Mesendoderm (in vitro differentiated cells): Measurements from ENCODE around the gene CD82. TPM values are rescaled to one million over a fixed set of nuclear protein-coding genes. Genes with fewer than 3 reads are reported as not detected.
A peak's percentile ranks its signal among the peaks of the same experiment; 100 is the strongest.

Experiments
- DNase-seq: peaks from one replicate; pipeline ENCODE4 v3.0.0; 2013
- H2AK5ac ChIP-seq: 2 replicates; pipeline ENCODE4 v1.6.1; 2013; ENCODE audit warnings: low read length, inconsistent platforms
- H2BK120ac ChIP-seq: 2 replicates; pipeline ENCODE4 v1.6.1; 2013; ENCODE audit warnings: low read depth, mild to moderate bottlenecking, low read length, moderate library complexity, mixed read lengths
- H2BK15ac ChIP-seq: replicated peaks from 2 replicates; pipeline ENCODE4 v1.6.1; 2013; ENCODE audit warnings: low read depth, mild to moderate bottlenecking, moderate library complexity
- H2BK5ac ChIP-seq: 2 replicates; pipeline ENCODE4 v1.6.1; 2013; ENCODE audit warnings: low read length, inconsistent platforms
- H3K18ac ChIP-seq: 2 replicates; pipeline ENCODE4 v1.6.1; 2013; ENCODE audit warnings: mild to moderate bottlenecking, low read length, mixed read lengths
- H3K23ac ChIP-seq: one replicate; pipeline ENCODE4 v1.6.1; 2013; ENCODE audit warnings: low read length
- H3K27ac ChIP-seq: 2 replicates; pipeline ENCODE4 v1.5.1; 2013; ENCODE audit warnings: low read depth, mild to moderate bottlenecking, inconsistent platforms, low read length, moderate library complexity
- H3K27me3 ChIP-seq: 2 replicates; pipeline ENCODE4 v1.6.1; 2013; ENCODE audit warnings: low read length, control low read depth, mild to moderate bottlenecking, inconsistent platforms; ENCODE audit not compliant: insufficient read depth, poor library complexity
- H3K36me3 ChIP-seq: 2 replicates; pipeline ENCODE4 v1.6.1; 2013; ENCODE audit warnings: low read length, inconsistent platforms; ENCODE audit not compliant: control insufficient read depth, insufficient read depth
- H3K4ac ChIP-seq: one replicate; pipeline ENCODE4 v1.6.1; 2013; ENCODE audit warnings: low read depth, mild to moderate bottlenecking, low read length, moderate library complexity
- H3K4me1 ChIP-seq: 2 replicates; pipeline ENCODE4 v1.6.1; 2013; ENCODE audit warnings: low read depth, low read length, inconsistent platforms; ENCODE audit not compliant: control insufficient read depth
- H3K4me2 ChIP-seq: 2 replicates; pipeline ENCODE4 v1.6.1; 2013; ENCODE audit warnings: low read length
- H3K4me3 ChIP-seq: 2 replicates; pipeline ENCODE4 v1.5.1; 2013; ENCODE audit warnings: mild to moderate bottlenecking, low read length
- H3K56ac ChIP-seq: one replicate; pipeline ENCODE4 v1.6.1; 2013; ENCODE audit warnings: low read length
- H3K79me1 ChIP-seq: 2 replicates; pipeline ENCODE4 v1.6.1; 2013; ENCODE audit warnings: low read length, inconsistent platforms
- H3K79me2 ChIP-seq: 2 replicates; pipeline ENCODE4 v1.6.1; 2013; ENCODE audit warnings: mild to moderate bottlenecking, low read length; ENCODE audit not compliant: control insufficient read depth, insufficient read depth
- H3K9ac ChIP-seq: 2 replicates; pipeline ENCODE4 v1.6.1; 2013; ENCODE audit warnings: low read length, inconsistent platforms
- H4K5ac ChIP-seq: one replicate; pipeline ENCODE4 v1.6.1; 2013; ENCODE audit warnings: low read length
- H4K8ac ChIP-seq: one replicate; pipeline ENCODE4 v1.6.1; 2013; ENCODE audit warnings: low read depth, mild to moderate bottlenecking, control low read depth, low read length, moderate library complexity
- WGBS: extraction: QIAGEN DNeasy Blood & Tissue Kit; methylation state at CpG from one replicate; pipeline ENCODE4 v1.1.7; 2013; ENCODE audit warnings: low lambda C conversion rate, missing lambda C conversion rate; ENCODE audit not compliant: insufficient coverage; ENCODE audit errors: extremely low coverage; 5-methylcytosine and 5-hydroxymethylcytosine counted together
- polyA plus RNA-seq, 2 experiments: library from polyadenylated mRNA; stranded (reverse); fragments of 200-250 nt; gene quantifications; one replicate each; pipeline ENCODE4 v1.2.3, GENCODE V29; 2013

Gene CD82
- polyA plus RNA-seq (2013, experiment 1 of 2): 0.81 TPM
- 0.91 TPM for polyA plus RNA-seq (2013, experiment 2 of 2)

GRCh38 chr11:44565211-44565952 lies at the start of gene CD82:
Gene CD82, plus strand, starts transcription at chr11:44565663. Its CDS starts 29,000 bp downstream, at chr11:44594663.
- no peak within 1 kb of the TSS for H3K27ac ChIP-seq
- H3K4me2 ChIP-seq: peak within 1 kb of the TSS; percentile 95
- H3K4ac ChIP-seq: no peak within 1 kb of the TSS
- H3K4me3 ChIP-seq: peak within 1 kb of the TSS; percentile 26
- peaks cover 3% of the 10 kb centered on the region for H3K4me1 ChIP-seq
- no peak within 1 kb of the TSS for H2BK120ac ChIP-seq
- H2BK5ac ChIP-seq: no peak within 1 kb of the TSS
- peak; percentile 99 for DNase-seq
- H4K8ac ChIP-seq: no peak within 1 kb of the TSS
- H3K18ac ChIP-seq: peak within 1 kb of the TSS; percentile 55
- no peaks in the 10 kb centered on the region for H3K36me3 ChIP-seq
- H3K56ac ChIP-seq: peak within 1 kb of the TSS; percentile 76
- no peak within 1 kb of the TSS for H4K5ac ChIP-seq
- H2BK15ac ChIP-seq: no peak within 1 kb of the TSS
- no CpG with 5 or more reads among the region's 64 CpGs for WGBS
- H3K79me1 ChIP-seq: no peaks in the 10 kb centered on the region
- no peak within 1 kb of the TSS for H2AK5ac ChIP-seq
- H3K23ac ChIP-seq: no peak within 1 kb of the TSS
- H3K9ac ChIP-seq: peak within 1 kb of the TSS; percentile 67
- no peaks in the 10 kb centered on the region for H3K79me2 ChIP-seq
- no peaks in the 10 kb centered on the region for H3K27me3 ChIP-seq

DNA sequence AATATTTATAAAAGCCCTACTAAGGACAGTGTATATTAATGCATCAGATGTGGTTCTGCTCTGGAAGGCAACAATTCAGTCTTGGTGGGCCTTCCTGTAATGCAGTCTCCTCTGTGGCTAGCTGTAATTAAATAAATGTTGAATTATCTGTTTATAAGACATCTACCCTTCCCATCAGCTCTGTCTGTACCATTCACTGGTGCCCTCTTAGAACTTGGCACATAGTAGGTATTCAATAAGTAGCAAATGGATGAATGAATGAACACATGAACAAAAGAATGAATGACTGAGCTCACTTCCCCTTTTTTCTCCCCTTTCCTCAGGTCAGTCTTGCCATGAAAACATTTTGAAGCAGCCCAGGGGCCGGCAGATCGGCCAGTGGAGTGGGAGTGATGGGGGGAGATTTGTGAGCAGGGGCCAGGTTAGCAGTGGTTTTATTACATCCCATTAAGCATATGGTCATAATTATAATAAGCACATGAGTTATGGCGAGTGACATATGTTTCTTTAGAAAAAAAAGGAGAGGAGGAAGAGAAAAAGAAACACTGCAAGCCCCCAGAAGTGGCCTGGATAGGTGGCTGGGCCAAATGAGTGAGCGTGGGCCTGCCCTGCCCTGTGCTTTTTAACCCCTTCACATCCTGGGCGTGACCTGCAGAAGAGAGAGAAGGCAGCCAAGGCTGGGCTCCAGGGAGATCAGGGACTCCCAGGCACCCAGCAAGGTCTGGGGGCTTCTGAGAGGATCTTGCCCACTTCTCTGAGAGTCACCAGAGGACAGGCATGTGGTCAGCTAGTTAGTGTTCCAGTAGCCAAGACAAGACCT lies 48.6 kb upstream of the CD82 start:
- no peaks in the 10 kb centered on the region for H3K79me2 ChIP-seq
- no peaks in the 10 kb centered on the region for H3K27me3 ChIP-seq
- H4K5ac ChIP-seq: no peak overlapping the region
- H2BK15ac ChIP-seq: no peak overlapping the region
- no peak overlapping the region for H2AK5ac ChIP-seq
- H2BK120ac ChIP-seq: no peak overlapping the region
- no peak overlapping the region for H3K27ac ChIP-seq
- no peaks in the 10 kb centered on the region for H3K36me3 ChIP-seq
- H3K4me3 ChIP-seq: no peak overlapping the region
- H3K18ac ChIP-seq: no peak overlapping the region
- H3K4ac ChIP-seq: no peak overlapping the region
- no peak overlapping the region for H3K23ac ChIP-seq
- WGBS: no CpG with 5 or more reads among the region's 5 CpGs
- H3K4me1 ChIP-seq: no peaks in the 10 kb centered on the region
- no peak overlapping the region for H3K56ac ChIP-seq
- H3K4me2 ChIP-seq: no peak overlapping the region
- no peak overlapping the region for H2BK5ac ChIP-seq
- H4K8ac ChIP-seq: no peak overlapping the region
- H3K9ac ChIP-seq: no peak overlapping the region
- DNase-seq: no peak
- no peaks in the 10 kb centered on the region for H3K79me1 ChIP-seq

- no peak overlapping the region for H4K8ac ChIP-seq
- no peak overlapping the region for H2BK5ac ChIP-seq
- no peak overlapping the region for H3K4me3 ChIP-seq
- no peaks in the 10 kb centered on the region for H3K36me3 ChIP-seq
- H3K4me1 ChIP-seq: no peaks in the 10 kb centered on the region
- no peak overlapping the region for H3K9ac ChIP-seq
- H3K23ac ChIP-seq: no peak overlapping the region
- no peak for DNase-seq
- no peak overlapping the region for H2AK5ac ChIP-seq
- H3K4me2 ChIP-seq: no peak overlapping the region
- H2BK120ac ChIP-seq: no peak overlapping the region
- WGBS: no CpG with 5 or more reads among the region's 2 CpGs
- no peak overlapping the region for H3K27ac ChIP-seq
- no peaks in the 10 kb centered on the region for H3K79me1 ChIP-seq
- no peak overlapping the region for H3K18ac ChIP-seq
- H3K4ac ChIP-seq: no peak overlapping the region
- H3K79me2 ChIP-seq: no peaks in the 10 kb centered on the region
- no peak overlapping the region for H4K5ac ChIP-seq
- no peak overlapping the region for H3K56ac ChIP-seq
- no peaks in the 10 kb centered on the region for H3K27me3 ChIP-seq
- no peak overlapping the region for H2BK15ac ChIP-seq
These were observed 47.9 kb upstream of the CD82 start for GRCh38 chr11:44517541-44517940.

DNA sequence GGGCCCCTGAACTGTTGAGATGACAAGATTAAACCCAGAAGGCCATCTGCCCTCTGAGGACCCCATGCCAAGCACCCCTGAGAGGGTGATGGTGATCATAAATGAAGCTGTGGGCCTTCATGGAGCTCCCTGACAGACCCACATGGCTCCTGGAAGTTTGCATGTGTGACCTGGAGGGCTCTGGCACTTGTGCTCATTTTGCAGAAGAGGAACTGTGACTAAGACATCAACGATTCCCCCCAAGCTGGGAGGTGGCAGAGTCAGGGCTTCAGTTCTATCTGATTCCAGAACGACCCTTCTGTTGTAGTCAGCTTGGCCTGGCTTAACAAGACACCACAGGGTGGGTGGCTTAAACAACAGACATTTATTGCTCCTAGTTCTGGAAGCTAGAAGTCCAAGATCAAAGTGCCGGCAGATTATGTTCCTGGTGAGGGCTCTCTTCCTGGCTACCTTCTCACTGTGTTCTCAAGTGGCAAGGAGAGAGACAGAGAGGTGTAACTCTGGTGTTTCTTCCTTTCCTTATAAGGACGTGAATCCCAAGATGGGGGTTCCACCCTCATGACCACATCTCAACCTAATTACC lies 46.4 kb upstream of the CD82 start:
- no peak overlapping the region for H3K18ac ChIP-seq
- H3K56ac ChIP-seq: no peak overlapping the region
- H3K36me3 ChIP-seq: no peaks in the 10 kb centered on the region
- H4K8ac ChIP-seq: no peak overlapping the region
- H2BK120ac ChIP-seq: no peak overlapping the region
- H2BK15ac ChIP-seq: no peak overlapping the region
- H3K79me1 ChIP-seq: no peaks in the 10 kb centered on the region
- H3K27ac ChIP-seq: no peak overlapping the region
- H3K9ac ChIP-seq: no peak overlapping the region
- H3K4me2 ChIP-seq: no peak overlapping the region
- no CpG with 5 or more reads among the region's 4 CpGs for WGBS
- H3K79me2 ChIP-seq: no peaks in the 10 kb centered on the region
- H3K4me1 ChIP-seq: no peaks in the 10 kb centered on the region
- no peak overlapping the region for H3K4ac ChIP-seq
- H3K27me3 ChIP-seq: no peaks in the 10 kb centered on the region
- no peak overlapping the region for H3K23ac ChIP-seq
- H2AK5ac ChIP-seq: no peak overlapping the region
- no peak overlapping the region for H3K4me3 ChIP-seq
- no peak for DNase-seq
- no peak overlapping the region for H4K5ac ChIP-seq
- H2BK5ac ChIP-seq: no peak overlapping the region

DNA sequence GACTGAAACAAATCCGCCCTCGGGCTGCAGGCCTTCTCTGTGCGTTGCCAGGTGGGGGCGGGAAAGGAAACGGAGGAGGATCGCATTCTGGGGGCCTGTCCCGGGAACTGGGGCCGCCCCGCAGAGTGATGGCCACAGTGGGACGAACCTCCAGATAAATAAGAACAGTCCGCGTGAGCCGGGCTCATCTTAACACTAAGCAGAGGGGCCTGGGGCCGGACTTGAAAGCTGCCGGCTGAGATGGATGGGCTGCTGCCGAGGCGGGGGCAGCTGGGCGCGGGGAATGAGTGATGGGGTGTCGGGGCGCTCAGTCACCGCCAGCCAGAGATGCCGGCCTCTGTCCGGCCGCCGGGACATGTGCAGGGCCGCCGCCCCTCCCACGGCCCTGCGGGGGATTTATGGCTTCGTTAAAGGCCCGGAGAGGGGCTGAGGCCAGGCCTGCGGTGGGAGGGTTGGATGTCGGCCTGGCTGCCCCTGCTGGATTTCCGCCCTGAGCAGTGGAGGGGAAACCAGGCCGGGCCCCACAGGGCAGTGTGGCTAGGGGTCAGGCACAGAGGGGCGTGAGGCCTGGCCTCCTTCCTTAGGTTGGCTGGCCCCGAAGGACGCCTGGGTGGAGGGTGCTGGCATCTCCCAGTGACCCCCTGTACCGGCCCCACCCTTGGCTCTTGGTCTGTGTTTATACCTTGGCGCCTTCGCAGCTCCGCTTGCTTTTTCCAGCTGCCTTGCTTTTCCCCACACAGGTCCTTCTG lies 45.3 kb upstream of the CD82 start:
- no peak overlapping the region for H3K4me2 ChIP-seq
- no peaks in the 10 kb centered on the region for H3K27me3 ChIP-seq
- no peaks in the 10 kb centered on the region for H3K36me3 ChIP-seq
- H3K4me1 ChIP-seq: no peaks in the 10 kb centered on the region
- H2AK5ac ChIP-seq: no peak overlapping the region
- H4K8ac ChIP-seq: no peak overlapping the region
- no peak overlapping the region for H4K5ac ChIP-seq
- no peaks in the 10 kb centered on the region for H3K79me2 ChIP-seq
- H3K79me1 ChIP-seq: no peaks in the 10 kb centered on the region
- H3K4me3 ChIP-seq: no peak overlapping the region
- H3K56ac ChIP-seq: peak overlapping the region; percentile 11
- no peak overlapping the region for H3K23ac ChIP-seq
- DNase-seq: no peak
- no peak overlapping the region for H3K27ac ChIP-seq
- H3K18ac ChIP-seq: no peak overlapping the region
- H3K9ac ChIP-seq: no peak overlapping the region
- no peak overlapping the region for H2BK5ac ChIP-seq
- H2BK15ac ChIP-seq: no peak overlapping the region
- no peak overlapping the region for H2BK120ac ChIP-seq
- H3K4ac ChIP-seq: no peak overlapping the region
- WGBS: no CpG with 5 or more reads among the region's 43 CpGs
